GM12891 (cell line): ENCODE measurements around the gene ST6GALNAC3.

Experiments used
- POLR2A ChIP-seq: IDR thresholded peaks from 2 replicates; pipeline ENCODE4 v1.6.1; 2011; ENCODE audit warnings: low read depth, low read length, control low read depth
- POLR2AphosphoS5 ChIP-seq: IDR thresholded peaks from 2 replicates; pipeline ENCODE4 v1.6.1; 2011; ENCODE audit warnings: low read depth, low read length, control low read depth
- POU2F2 ChIP-seq: IDR thresholded peaks from 2 replicates; pipeline ENCODE4 v1.6.1; 2011; ENCODE audit warnings: low read depth, mild to moderate bottlenecking, control low read depth, low read length, moderate library complexity
- SPI1 ChIP-seq: IDR thresholded peaks from 2 replicates; pipeline ENCODE4 v1.6.1; 2011; ENCODE audit warnings: low read depth, low read length, control low read depth
- TAF1 ChIP-seq: IDR thresholded peaks from 2 replicates; pipeline ENCODE4 v1.6.1; 2011; ENCODE audit warnings: low read depth, low read length, control low read depth

DNA sequence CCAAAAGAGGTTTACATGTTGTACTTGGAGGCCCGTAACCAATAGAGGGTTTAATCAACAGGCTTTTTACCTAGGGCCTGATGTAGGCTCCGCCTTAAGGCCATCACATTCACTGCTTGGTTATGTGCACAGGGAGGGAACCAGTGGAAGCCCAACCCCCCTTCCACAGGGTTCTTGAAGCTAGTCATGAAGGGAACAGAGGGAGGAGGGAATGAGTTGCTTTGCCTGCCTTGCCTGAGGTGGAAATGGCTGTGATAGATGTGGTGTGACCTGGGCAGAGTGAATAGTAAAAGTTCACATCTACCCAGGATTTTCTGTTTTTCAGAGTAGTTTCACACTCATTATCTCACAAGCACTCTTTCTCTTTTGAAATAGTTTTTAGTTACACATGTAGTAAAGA lies 215.1 kb downstream of the ST6GALNAC3 start:
- TF ChIP-seq POLR2AphosphoS5 (no peak), POLR2A (no peak), TAF1 (no peak), SPI1 (no peak), POU2F2 (no peak)
